ENCODE measurements around the gene FNIP1. TPM values are rescaled to one million over a fixed set of nuclear protein-coding genes. Genes with fewer than 3 reads are reported as not detected.

The FNIP1 gene
- total and polyA plus RNA-seq, 2 experiments from 2014 or later: 8.2 to 27.9 TPM

- no peak for TF ChIP-seq ZNF462 (CRISPR knock-in tag; IDR thresholded peaks at IDR 0.05)
- no peak for TF ChIP-seq POLR2AphosphoS5 (IDR thresholded peaks at IDR 0.05; ENCODE audit: low read depth)
- TF ChIP-seq ZNF331 (CRISPR knock-in tag; IDR thresholded peaks at IDR 0.05; ENCODE audit: low read depth): no peak
- TF ChIP-seq, protein P1, sequence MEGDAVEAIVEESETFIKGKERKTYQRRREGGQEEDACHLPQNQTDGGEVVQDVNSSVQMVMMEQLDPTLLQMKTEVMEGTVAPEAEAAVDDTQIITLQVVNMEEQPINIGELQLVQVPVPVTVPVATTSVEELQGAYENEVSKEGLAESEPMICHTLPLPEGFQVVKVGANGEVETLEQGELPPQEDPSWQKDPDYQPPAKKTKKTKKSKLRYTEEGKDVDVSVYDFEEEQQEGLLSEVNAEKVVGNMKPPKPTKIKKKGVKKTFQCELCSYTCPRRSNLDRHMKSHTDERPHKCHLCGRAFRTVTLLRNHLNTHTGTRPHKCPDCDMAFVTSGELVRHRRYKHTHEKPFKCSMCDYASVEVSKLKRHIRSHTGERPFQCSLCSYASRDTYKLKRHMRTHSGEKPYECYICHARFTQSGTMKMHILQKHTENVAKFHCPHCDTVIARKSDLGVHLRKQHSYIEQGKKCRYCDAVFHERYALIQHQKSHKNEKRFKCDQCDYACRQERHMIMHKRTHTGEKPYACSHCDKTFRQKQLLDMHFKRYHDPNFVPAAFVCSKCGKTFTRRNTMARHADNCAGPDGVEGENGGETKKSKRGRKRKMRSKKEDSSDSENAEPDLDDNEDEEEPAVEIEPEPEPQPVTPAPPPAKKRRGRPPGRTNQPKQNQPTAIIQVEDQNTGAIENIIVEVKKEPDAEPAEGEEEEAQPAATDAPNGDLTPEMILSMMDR (conservative IDR thresholded peaks at IDR 0.05; ENCODE audit: low read depth in 2 of 2): no peak
- no peak for TF ChIP-seq EZH2 (IDR thresholded peaks at IDR 0.05; ENCODE audit: low read depth, unreplicated experiment)
- TF ChIP-seq NANOG (IDR thresholded peaks at IDR 0.05; ENCODE audit: borderline replicate concordance): no peak
- no peak for TF ChIP-seq ZNF114 (CRISPR knock-in tag; IDR thresholded peaks at IDR 0.05)
- TF ChIP-seq STAT1 (IDR thresholded peaks at IDR 0.05; ENCODE audit: unreplicated experiment): no peak
- TF ChIP-seq EZH2phosphoT487 (IDR thresholded peaks at IDR 0.05; ENCODE audit: unreplicated experiment): no peak
- TF ChIP-seq JUNB (IDR thresholded peaks at IDR 0.05; ENCODE audit: unreplicated experiment): no peak
These were observed 28.9 kb downstream of the FNIP1 start (continued) for GRCh38 chr5:131767891-131768290.

Data from GM23338 (cell line).